Colon (tissue), 2 donors: Measurements from ENCODE around the gene ZNF335.

ENCODE experiments used
- FAIRE-seq: peaks from 2 replicates; lab custom pipeline; 2012; peaks lifted over from hg19 to GRCh38; lab: Jason Lieb, UNC
- donor health status: control.
- donor health status: control.

Gene ZNF335

DNA sequence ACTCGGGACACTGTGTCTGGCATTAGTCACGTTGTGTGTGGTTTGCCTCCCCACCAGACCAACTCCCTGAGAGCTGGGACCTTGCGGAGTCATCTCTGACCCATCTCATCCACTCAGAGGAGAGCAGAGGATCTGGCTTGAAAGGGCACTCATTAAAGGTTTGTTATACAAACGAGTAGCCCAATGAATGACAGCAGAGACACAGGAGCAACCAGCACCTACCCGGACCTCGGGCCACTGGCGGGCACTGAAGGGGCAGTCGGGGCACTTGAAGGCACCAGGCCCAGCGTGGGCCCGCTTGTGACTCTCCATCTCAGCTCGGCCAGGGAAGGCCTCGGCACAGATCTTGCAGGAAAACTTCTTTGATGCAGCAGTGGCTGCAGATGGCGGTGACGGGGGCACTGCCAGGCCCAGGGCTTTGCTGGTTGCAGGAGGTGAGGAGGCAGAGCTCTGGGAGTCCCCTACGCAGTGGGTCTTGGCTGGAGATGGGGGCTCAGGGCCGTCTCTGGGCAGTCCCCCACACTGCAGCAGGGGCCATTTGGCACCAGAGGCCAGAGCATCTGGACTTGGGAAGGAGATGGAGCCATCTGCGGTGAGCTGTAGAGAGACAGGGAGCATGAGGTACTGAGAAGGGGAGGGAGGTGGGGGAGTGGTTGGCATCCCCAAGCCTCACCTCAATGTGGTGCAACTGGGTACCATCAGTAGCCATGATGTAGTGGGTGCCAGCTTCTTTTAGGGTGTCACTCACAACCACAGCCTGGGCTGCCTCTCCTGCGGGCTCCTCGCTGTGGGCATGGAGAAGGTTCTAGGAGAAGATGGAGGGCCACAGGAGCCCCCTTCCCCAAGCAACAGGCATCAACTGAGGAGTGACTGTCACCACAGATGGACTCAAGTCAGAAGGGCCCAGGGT lies 19.8 kb downstream of the ZNF335 start:
- no peak for FAIRE-seq

DNA sequence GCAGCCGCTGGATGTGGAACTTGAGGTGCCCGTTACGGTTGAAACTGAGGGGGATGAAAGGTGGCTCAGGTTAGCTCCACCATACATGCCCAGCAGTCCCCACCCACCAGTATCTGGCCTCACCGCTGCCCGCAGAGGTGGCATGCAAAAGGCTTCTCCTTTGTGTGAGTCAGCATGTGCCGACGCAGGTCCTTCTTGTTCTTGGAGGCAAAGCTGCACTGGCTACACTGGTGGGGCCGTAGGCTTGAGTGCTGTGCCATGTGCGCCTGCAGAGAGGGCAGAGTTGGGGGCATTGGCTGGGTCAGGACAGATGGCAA lies 21.7 kb downstream of the ZNF335 start:
- no peak for FAIRE-seq

DNA sequence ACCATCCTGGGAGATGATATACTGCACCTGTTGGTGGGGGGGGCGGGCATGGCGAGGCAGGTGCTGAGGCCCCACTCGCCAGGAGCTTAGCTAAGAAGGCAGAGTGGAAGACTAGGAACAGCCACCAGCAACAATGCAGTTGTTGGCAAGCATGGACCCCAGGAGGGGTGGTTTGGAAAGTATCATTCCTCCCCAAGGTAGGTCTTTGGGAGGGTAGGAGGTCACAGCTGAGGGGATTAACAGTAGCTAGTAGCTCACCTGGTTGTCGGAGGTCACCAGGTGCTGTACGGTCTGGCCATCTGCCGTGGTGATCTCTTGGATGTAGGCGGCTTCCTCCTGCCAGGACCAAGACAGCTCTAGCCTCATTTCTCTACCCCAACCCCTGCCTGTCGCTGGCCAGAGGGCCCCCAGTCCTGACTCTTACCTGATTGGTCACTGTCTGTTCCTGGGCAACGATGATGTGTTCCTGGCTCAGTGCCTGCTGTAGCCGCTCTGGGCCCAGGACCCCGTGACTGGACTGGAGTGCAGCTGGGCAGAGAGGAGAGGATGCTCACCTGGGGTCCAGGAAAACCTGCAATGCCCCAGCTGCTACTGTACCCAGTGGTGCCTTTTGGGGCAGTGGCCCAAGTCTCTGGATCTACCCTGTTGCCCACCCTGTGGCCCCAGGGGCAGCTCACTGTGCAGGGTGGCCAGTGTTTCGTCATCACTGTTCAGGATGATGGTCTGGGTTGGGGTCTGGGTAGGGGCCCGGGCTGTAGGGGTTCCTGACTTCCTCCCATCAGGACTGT lies 22.3 kb downstream of the ZNF335 start:
- no peak for FAIRE-seq

DNA sequence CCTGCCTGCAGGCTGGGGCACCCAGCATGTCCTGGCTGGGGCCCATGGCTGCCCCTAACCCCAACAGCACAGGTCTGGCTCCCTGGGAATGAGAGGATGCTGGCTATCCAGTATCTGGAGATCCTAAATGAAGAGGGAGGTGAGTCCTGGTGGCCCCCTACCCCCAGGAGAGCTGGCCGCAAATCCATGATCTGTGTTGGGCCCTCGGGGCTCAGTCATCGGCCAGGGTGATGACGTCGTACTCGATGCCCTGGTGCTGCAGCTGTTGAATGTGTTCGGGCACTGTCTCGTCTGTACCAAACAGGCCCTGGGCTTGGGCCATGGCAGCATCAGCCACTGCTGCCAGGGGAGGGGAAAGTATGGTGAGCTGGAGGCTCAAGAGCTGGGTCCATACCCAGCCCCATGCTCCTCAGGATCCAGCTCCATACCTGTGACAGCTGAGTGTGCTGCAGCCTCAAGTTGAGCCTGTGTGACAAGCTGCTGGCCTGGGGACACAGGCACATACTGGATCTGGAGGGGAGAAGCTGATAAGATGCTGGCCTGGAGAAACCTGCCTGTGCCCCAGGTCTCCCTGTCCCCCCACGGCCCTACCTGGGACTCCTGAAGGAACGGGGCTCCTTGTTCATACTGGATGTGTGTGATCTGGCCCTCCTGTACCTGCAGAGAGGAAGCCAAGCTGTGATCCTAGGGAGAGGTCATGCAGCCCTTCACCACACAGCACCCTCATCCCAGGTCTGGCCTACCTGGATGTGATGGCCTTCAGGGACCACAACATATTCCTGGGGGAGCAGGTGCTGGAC lies 23.1 kb downstream of the ZNF335 start:
- FAIRE-seq, result no peak

DNA sequence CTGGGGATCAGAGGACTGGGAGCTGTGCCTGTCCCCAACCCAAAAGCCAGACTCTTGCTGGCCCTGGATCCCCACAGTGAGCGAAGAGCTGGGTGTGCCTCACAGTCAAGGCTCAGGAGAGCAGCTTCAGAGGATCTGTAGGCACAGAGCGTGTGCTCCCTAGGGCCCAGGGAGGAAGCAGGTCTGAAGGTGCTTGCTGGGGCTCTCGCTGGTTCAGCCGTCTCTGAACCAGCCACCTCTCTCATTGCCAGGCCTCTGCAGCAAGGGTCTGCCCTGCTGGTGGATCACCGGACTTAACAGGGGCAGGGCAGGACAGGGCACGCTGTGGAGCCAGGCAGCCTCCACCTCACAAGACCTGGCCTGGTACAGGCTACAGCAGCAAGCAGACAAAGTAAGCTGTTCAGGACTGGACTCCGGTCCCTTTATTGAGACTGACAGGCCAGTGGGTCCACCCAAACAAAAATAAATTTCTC lies 23.7 kb downstream of the ZNF335 start:
- no peak for FAIRE-seq

DNA sequence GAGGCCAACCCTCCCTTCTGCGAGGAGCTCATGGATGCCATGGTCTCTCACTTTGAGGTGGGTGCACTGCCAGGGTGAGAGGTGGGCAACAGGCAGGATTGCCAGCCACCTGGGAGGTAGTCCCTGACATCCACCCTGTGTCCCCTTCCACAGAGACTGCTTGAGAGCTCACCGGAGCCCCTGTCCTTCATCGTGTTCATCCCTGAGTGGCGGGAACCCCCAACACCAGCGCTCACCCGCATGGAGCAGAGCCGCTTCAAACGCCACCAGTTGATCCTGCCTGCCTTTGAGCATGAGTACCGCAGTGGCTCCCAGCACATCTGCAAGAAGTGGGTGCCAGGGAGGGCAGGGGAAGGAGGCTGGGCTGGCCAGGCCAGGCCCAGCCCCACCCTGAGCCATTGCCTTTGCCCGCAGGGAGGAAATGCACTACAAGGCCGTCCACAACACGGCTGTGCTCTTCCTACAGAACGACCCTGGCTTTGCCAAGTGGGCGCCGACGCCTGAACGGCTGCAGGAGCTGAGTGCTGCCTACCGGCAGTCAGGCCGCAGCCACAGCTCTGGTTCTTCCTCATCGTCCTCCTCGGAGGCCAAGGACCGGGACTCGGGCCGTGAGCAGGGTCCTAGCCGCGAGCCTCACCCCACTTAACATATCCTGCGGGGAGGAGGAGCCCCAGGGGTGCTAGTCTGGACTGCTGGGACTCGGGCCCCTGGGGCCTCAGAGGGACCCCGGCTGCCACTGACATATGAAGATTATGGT lies 24.7 kb downstream of the ZNF335 start:
- no peak for FAIRE-seq

DNA sequence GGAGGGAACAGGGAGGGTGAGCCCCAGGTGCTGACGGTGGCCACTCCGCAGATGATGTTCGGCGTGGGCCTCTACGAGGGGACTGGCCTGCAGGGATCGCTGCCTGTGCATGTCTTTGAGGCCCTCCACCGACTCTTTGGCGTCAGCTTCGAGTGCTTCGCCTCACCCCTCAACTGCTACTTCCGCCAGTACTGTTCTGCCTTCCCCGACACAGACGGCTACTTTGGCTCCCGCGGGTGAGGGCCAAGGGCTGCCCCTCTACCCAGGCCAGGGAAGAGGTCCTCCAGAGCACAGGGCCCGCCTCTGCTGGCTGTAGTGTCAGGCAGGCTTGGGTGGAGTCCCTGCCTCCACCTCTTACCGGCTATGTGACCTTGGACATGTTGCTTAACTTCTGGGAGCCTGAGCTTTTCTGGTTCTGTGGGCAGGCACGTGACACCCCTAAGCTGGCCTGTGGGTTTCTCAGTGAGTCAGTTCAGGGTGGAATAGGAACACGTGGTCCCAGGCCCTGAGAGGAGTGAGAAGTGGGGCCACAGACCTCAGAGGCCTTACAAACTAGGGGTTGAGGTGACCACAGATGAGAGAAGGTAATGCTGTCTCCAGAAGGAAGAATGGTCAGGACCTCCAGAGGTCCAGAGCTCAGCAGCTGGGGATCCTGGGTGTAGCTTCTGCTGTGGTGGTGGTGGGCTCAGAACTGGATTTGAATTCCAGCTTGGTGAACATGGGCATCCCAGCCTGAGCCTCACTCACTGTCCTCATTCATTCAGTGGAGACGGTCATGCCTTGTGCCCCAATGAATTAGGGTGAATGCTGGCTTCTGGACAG lies 25.6 kb downstream of the ZNF335 start:
- FAIRE-seq, result no peak

DNA sequence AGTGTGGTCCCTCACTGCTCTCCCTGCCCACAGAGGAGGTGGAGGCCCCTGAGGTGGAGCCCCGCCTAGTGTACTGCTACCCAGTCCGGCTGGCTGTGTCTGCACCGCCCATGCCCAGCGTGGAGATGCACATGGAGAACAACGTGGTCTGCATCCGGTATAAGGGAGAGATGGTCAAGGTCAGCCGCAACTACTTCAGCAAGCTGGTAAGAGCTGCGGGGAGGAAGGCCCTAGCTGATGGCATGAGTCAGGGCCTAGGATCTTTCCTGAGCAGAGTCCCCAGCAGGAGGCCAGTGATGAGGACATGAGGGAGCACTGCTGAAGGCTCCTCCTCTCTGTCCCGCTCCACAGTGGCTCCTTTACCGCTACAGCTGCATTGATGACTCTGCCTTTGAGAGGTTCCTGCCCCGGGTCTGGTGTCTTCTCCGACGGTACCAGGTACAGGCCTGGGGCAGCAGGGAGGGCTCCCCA lies 26.3 kb downstream of the ZNF335 start:
- no peak for FAIRE-seq

DNA sequence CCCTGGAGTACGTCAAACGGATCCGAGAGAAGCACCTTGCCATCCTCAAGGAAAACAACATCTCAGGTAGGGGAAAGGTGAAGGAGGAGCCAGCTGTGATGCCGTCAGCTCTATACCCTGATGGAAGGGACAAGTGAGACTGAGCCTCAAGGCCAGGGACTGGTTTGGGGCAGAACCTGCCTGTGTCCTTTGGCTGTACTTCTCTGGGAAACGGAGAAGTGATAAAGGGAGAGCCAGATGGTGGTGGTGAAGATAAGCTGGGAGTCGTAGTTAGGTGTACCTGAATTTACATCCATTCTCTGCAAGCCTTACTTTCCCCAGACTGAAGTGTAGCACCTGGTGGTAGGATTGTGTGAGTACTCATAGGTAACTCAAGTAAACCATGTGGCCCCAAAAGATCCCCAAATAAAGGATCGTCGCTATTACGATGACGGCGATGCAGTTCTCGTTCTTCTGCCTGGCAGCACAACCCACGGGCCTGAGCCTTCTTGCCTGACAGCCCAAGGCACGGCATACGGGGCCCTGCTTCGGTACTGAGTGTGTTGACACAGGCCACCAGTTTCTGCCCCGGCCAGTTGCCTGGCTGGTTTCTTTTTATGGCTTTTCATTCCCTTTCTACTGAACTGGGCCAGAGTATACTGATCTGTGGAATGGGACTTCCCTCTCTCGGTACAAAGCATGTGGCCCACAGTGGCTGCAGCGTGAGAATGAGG lies 26.9 kb downstream of the ZNF335 start:
- FAIRE-seq, result no peak

DNA sequence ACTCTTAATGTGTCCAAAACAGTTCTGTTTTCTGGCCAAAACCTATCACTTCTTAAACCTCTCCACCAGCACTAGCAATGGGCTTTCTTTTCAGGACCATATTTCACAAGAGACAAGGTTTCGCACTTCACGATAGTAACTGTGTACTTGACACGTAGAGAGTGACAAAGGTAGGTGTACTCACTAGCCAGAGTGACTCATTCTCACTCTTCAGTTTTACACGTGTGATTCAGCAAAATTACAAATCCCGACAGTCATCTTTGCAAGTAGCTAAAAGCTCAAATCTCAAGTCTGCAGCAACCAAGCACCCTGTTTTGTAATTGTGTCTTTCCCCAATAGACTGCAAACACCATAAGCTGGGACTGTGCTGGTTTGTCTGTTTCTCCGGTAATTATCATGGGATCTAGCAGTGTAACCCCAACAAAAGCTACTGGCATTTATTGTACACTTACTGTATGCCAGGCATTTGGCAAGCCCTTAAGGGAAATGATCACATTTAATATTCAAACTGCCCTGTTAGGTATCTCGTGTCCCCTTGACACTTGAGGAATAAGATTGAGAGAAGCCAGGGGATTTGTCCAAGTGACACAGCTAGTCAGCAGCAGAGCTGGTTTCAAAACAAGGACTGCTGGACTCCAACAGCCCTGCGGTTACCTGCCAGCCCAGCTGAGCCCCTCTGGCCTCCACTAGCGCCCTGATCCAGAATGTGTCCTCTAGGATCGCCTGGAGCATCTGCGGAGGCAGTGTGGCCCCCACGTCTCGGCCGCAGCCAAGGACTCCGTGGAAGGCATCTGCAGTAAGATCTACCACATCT lies 27.6 kb downstream of the ZNF335 start:
- FAIRE-seq, result no peak

DNA sequence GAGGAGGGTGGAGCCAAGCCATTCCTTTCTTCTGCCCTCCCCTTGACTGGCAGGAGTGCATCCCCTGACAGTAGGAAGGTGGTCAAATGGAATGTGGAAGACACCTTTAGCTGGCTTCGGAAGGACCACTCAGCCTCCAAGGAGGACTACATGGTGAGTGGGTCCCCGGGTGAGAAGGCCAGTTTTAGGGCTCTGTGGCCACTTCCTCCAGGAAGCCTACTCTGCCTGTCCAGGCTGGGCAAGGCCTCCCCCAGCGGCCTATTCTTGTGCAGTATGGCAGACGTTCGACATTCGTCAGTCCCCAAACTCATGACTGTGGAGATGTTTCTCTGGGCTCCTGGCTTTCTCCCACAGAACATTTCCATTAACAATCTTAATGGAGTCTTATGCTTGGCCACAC lies 28.4 kb downstream of the ZNF335 start:
- no peak for FAIRE-seq

DNA sequence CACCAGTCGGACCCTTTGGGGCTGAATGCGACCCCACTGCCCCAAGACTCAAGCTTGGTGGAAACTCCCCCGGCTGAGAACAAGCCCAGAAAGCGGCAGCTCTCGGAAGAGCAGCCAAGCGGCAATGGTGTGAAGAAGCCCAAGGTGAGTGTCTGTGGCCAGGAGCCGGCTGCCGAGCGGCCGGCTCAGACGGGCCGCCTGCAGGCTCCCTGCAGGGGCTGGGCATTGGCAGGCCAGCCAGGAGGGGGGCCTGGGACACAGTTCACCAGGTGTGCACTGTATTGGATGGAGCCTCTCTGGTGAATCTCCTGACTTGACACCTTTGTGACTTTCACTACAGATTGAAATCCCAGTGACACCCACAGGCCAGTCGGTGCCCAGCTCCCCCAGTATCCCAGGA lies 31.5 kb downstream of the ZNF335 start:
- no peak for FAIRE-seq

DNA sequence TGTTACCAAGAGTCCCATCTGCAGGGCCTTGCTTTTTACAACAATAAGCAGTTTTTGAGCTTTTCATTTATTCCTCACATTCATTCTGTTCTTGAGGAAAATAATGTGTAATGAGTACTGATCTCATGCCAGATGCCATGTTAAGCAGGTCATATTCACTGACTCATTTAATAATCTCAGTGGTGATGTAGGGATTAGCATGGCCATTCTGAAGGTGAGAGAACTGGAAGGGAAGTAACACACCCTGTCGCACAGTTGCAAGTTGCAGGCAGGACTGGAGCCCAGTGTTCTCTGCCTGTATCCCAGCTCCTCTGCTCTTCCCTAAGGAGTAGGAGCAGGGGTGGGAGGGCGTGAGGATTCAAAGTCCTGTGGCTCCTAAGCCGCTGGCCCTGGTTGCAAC lies 31.9 kb downstream of the ZNF335 start:
- FAIRE-seq, result no peak

DNA sequence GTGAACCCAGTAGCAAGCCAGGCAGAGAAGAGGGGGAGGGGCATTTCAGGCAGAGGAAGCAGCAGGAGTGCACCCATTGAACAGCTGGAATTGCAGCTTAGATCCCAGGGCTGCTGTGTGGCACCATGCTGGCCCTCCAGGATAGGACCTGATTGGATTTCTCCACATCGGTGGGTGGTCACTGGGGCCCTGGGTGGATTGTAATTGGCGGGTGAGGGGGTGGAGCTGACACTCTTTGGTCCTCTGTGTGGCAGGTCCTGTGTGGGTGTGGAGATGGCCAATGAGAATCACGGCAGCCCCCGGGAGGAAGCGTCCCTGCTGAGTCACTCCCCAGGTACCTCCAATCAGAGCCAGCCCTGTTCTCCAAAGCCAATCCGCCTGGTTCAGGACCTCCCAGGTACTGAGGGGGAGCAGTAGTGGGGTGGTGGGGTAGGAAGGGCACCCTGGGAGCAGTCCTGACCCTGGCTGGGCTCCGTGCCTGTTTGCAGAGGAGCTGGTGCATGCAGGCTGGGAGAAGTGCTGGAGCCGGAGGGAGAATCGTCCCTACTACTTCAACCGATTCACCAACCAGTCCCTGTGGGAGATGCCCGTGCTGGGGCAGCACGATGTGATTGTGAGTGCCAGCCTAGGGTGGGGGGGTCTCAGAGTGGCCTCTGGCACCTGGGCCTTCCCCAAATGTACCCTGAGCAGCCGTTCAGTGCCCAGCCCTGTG lies 33.1 kb downstream of the ZNF335 start:
- no peak for FAIRE-seq

DNA sequence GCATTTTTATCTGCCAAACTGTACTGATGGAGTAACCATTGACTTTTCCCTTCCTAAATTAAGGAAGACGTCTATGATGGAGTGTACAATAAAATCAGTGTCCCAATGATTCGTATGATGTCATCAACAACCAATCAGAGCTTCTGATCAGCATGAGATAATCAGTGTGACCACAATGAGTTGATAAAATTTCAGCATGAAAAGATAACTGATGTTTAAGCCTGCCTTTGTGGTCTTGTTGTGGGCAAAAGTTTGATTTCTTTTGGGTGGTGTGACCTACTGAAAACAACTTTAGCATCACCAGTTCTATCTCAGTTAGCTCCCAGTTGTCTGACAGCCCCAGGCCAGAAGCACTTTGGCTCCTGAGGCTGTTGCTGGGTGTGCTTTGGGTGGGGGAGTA lies 34.2 kb downstream of the ZNF335 start:
- no peak for FAIRE-seq

DNA sequence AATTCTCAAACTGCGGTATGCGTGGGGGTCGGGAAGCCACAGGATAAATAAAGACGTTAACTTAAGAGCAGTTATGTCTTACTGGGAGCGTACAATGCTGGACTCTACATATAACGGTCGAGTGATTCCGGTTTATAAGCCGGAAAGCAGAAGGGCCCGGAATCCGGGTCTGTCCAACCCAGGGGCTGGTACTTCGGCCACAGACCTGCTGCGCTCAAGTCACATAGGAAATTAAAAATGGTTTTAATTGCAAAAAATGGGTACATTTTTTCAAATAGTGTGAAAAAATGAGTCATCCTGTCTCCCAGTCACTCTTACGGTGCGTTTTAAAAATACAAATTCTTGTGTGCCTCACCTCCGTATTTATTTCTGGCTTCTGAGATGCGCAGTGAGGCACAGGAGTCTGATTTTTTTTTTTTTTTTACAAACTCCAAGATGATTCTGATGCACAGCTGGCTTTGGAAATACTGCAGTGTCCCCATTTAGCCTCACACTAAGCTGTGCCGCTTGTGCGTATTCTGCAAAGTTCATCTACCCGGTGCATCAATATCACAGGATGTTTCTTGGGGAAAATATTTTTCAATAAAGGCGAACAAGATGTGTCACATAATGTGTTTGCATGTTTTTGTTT lies 36.5 kb downstream of the ZNF335 start:
- FAIRE-seq, result no peak

DNA sequence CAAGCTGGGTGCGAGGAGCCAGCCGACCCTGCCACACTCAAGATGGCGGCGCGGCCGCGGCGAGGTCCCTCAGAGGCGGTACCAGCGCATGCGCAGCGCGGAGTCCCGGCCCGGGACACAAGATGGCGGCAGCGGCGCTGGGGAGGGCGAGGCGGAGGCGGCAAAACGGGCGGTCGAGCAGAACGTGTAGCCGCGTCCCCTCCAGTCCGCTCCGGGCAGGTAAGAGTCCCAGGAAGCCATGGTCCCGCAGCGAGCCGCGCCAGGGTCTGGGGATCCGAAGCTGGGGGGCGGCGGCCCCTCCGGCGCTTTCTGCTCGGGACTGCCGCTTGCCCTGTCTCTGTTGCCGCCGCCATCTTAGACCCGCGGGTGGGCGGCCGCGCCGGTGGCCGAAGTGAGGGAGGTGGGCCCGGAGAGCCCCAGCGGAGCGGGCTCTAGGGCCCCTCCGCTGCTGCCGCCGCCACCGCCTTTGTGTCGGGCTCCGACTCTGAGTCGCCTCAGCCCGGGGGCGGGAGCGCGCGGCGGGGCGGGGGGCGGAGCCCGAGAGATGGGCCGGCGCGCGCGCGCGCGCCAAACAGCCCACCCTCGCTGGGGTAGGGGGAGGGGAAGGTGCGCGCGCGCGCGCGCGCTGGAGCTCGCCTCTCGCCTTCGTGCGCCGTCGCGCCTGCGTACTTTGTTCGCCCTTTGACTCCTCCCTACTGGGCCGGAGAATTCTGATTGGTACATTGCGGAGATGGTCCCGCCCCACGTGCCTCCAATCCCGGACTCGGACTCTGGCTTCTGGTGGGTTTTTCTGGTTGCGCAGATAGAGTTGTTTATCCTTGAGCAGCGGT lies 37.2 kb downstream of the ZNF335 start, which contains the start of gene PCIF1:
TSS of gene PCIF1 (plus strand) at position 98 of the 830 bp plus-strand sequence. CDS start 4,317 bp downstream, outside the sequence.
- FAIRE-seq, result no peak
